Motor neuron (in vitro differentiated cells): ENCODE data around the gene INPP5B. TPM values are rescaled to one million over a fixed set of nuclear protein-coding genes. Genes with fewer than 3 reads are reported as not detected.
A peak's percentile ranks its signal among the peaks of the same experiment; 100 is the strongest.

ENCODE experiments used
- ATAC-seq, 8 experiments: fragments of 200-7000 bp; cut with Tn5 transposase; replicated peaks in 6 of 8; 2 replicates each; pipeline ENCODE4 v1.8.0; 2021; ENCODE audit warnings: mild to moderate bottlenecking in 8 of 8, moderate library complexity in 8 of 8
- H3K27ac ChIP-seq, 2 donors: fragments of 250-450 bp; sonication (Bioruptor Pico); 2 replicates each; pipeline ENCODE4 v1.9.0; 2021; ENCODE audit warnings: antibody characterized with exemption in 2 of 2, mild to moderate bottlenecking in 2 of 2, moderate library complexity in 1 of 2
- H3K4me1 ChIP-seq, 2 donors: fragments of 250-450 bp; sonication (Bioruptor Pico); replicated peaks in 1 of 2; 2 replicates each; pipeline ENCODE4 v1.6.1; 2021; ENCODE audit warnings: antibody characterized with exemption in 2 of 2, mild to moderate bottlenecking in 2 of 2, moderate library complexity in 1 of 2
- H3K4me3 ChIP-seq, 5 donors: fragments of 250-450 bp; sonication (Bioruptor Pico); 2 replicates each; pipeline ENCODE4 v1.9.0; 2021; ENCODE audit warnings: antibody characterized with exemption in 5 of 5, mild to moderate bottlenecking in 5 of 5, moderate library complexity in 4 of 5
- WGBS, 10 experiments: fragments of 450-650 bp; shearing (Covaris generic); methylation state at CpG; one replicate each; pipeline ENCODE4 v1.0.0; 2022; 5-methylcytosine and 5-hydroxymethylcytosine counted together
- in situ Hi-C, 9 experiments: fragments of 400-800 bp; cut with MboI; loops; one replicate each; pipeline ENCODE4 v1.15.0; 2021; ENCODE audit warnings: low sequenced_read_pairs in 9 of 9, low pct_unique_long_range_greater_than_20kb in 2 of 9; ENCODE audit not compliant: unreplicated experiment in 9 of 9
- total RNA-seq, 8 experiments: library from RNA; unstranded; fragments of 300-600 nt; gene quantifications; 2 replicates each; pipeline versions ENCODE4 v1.2.3 to v1.2.4, GENCODE V29; 2022

INPP5B gene
- total RNA-seq, 8 experiments from 2014 or later: 14.9 to 24.1 (median 20.6) TPM

DNA sequence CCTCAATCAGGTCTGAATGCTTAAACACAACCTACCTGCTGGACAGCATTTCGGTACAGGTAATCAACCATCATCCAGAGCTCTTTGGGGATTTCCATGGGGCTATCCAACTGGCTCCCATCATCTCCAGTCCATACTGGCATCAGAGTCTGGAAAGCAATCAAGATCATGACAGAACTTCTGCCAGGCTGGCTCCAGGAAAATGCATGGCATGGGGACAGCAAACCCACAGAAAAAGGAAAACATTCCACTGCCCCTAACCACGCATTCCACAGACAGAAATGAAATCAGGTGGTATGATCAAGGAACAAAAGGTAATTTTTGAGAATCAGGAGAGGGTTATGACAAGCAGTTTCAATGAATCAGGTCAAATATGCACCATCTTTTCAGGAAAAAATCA lies 78.4 kb downstream of the INPP5B start:
- Histone ChIP-seq H3K4me1 (no peaks in the 10 kb centered on the region), H3K27ac (no peak overlapping the region), H3K4me3 (no peak overlapping the region)
- ATAC-seq: no peak
- in situ Hi-C loops: no loop called here
- WGBS, 10 experiments: 67 to 100% (median 100%) methylated on average over 1 to 2 of the region's 2 CpGs; no CpG with 5 or more reads in 2 of the 10 experiments

DNA sequence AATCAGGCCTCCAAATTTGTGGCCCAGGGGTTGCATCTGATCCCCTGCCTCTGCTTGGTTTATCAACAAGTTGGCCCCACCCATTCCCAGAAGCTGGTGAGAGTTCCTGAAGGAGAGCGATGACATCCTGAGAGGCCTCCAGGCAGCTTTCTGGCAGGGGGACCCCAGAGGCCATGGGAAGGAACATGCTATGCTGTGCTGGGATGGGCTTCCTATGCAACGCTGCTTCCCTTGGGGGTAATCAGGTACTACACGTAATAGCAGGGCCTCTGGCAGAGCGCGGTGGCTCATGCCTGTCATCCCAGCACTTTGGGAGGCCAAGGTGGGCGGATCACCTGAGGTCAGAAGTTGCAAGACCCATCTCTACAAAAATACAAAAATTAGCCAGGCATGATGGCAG lies 79.1 kb downstream of the INPP5B start:
- no peak overlapping the region for H3K4me3 ChIP-seq
- no peaks in the 10 kb centered on the region for H3K4me1 ChIP-seq
- no peak overlapping the region for H3K27ac ChIP-seq
- in situ Hi-C loops: no loop called here
- WGBS, 10 experiments: 92 to 100% (median 97%) methylated on average over 1 to 6 of the region's 6 CpGs; no CpG with 5 or more reads in 4 of the 10 experiments
- ATAC-seq: peak in 1 of 8 experiments; percentile 34

DNA sequence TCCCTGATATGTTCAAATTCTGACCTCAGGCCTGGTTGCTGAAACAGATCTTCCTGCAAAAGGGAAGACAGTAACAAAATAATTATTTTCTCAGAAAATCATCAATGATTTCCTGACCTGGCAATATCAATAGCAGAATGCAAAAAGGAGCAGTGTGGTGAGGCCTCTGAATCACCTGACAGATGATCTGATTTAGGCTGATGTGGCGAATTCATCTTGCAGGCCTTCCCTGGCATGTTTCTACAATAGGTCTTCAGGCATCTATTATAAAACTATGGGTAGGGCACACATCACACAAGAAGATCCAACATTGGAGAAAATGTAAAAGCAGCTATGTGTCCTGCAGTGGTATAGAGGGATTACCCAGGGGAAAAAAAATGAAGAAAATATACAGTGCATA lies 80.4 kb downstream of the INPP5B start:
- Histone ChIP-seq H3K27ac (no peak overlapping the region), H3K4me3 (no peak overlapping the region), H3K4me1 (no peaks in the 10 kb centered on the region)
- WGBS, 10 experiments: 83 to 100% (median 100%) methylated on average over 1 of the region's 1 CpG; no CpG with 5 or more reads in 3 of the 10 experiments
- in situ Hi-C loops: no loop called here
- no peak for ATAC-seq

DNA sequence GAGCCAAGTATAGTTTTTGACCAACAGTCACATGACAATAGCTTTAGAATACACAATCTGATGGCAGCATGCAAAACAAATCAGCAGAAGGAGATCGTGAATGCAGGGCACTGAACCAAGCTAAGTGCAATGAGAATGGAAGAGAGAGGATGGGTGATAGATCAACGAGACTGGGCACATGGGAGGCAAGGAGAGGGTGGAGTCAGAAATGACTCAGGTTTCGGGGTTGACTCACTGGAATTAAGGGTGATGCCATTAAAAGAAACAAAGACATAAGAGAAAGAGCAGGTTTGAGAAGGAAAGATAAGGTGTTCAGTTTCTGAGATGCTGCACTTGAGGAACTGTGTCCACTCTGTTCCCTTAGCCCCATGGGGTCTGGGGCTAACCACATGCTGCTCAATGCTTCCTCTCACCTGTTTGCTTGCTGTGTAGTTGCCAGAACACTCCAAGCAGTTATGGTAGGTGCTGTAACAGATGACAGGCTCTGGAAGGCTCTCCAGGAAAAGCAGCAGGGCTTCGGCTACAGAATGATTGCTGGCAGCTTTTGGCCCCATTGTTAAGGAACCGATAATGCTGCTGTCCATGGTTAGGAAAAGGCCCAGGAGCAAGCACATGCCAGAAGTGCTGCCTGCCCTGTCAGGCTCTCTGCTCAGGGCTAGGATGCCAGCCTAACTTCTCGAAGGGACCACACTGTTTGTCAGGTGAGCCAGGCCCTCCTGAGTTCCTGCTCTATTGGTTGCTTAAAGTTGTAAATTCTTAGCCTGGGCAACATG lies 81.3 kb downstream of the INPP5B start:
- no peaks in the 10 kb centered on the region for H3K4me1 ChIP-seq
- 32 to 94% (median 79%) methylated on average over 3 to 6 of the region's 6 CpGs; no CpG with 5 or more reads in 1 of the 10 experiments for WGBS, 10 experiments
- ATAC-seq: peak in 2 of 8 experiments; percentile 82 to 85
- no peak overlapping the region for H3K27ac ChIP-seq
- H3K4me3 ChIP-seq: no peak overlapping the region
- in situ Hi-C loops: no loop called here

DNA sequence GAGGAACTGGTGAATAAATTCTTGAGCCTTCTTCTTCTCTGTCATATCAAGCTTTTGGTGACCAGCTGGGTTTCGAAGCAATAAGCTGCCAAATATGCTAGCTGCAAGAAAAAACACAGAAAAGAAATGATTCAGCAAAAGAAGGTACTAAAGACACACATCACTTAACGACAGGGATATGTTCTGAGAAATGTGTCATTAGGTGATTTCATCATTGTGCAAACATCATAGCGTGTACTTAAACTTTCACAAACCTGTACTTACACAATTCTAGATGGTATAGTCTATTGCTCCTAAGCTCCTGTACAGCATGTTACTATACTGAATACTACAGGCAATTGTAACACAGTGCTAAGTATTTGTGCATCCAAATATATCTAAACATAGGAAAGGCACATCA lies 84.5 kb downstream of the INPP5B start:
- H3K4me3 ChIP-seq: no peak overlapping the region
- ATAC-seq: no peak
- in situ Hi-C loops: no loop called here
- peaks cover 9% of the 10 kb centered on the region in 2 donors for H3K4me1 ChIP-seq
- WGBS, 10 experiments: 44 to 100% (median 89%) methylated on average over 2 to 3 of the region's 3 CpGs; no CpG with 5 or more reads in 2 of the 10 experiments
- H3K27ac ChIP-seq: no peak overlapping the region

DNA sequence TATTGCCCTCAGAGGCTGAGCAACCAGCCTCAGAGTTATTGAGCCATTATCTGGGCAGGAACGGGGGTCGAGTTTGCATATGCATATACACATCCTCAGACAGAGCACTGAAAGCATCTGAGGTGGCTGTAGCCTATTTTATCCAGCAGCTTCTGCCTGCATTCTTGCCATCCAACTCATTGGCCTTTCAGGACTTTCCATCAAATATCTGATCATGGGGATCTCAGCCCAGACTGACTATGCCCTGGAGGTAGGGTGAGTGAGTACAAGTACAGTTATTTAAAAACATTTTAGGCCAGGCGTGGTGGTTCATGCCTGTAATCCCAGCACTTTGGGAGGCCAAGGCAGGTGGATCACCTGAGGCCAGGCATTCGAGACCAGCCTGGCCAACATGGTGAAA lies 85.7 kb downstream of the INPP5B start:
- no peak overlapping the region for H3K27ac ChIP-seq

DNA sequence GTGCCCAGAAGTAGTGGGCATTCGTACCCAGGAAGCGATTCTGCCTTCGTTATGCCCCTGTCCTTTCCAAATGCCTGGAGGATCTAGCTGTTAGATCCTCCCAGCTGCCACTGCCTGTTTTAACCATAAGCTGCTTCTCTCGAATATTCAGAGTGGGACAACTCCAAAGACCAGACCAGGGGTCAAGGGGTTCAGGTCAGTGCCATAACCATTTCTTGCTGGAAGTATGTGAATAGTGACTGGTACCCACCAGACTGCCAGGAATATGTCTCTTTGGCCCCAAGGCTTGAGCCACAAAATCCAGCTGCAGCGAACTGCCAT lies 86.5 kb downstream of the INPP5B start:
- no peak overlapping the region for H3K27ac ChIP-seq
- WGBS, 10 experiments: 0 to 100% (median 29%) methylated on average over 1 to 5 of the region's 5 CpGs; no CpG with 5 or more reads in 1 of the 10 experiments
- ATAC-seq: no peak
- peaks cover 9% of the 10 kb centered on the region in 2 donors for H3K4me1 ChIP-seq
- in situ Hi-C loops: no loop called here
- H3K4me3 ChIP-seq: peak overlapping the region; percentile 76 to 99 (median 96)

More for the DNA sequence above, 85.7 kb downstream of the INPP5B start:
- no peak for ATAC-seq
- WGBS, 10 experiments: 50 to 85% (median 76%) methylated on average over 2 to 4 of the region's 4 CpGs; no CpG with 5 or more reads in 5 of the 10 experiments
- Histone ChIP-seq H3K4me3 (no peak overlapping the region), H3K4me1 (peaks cover 9% of the 10 kb centered on the region in 2 donors)
- in situ Hi-C loops: no loop called here

DNA sequence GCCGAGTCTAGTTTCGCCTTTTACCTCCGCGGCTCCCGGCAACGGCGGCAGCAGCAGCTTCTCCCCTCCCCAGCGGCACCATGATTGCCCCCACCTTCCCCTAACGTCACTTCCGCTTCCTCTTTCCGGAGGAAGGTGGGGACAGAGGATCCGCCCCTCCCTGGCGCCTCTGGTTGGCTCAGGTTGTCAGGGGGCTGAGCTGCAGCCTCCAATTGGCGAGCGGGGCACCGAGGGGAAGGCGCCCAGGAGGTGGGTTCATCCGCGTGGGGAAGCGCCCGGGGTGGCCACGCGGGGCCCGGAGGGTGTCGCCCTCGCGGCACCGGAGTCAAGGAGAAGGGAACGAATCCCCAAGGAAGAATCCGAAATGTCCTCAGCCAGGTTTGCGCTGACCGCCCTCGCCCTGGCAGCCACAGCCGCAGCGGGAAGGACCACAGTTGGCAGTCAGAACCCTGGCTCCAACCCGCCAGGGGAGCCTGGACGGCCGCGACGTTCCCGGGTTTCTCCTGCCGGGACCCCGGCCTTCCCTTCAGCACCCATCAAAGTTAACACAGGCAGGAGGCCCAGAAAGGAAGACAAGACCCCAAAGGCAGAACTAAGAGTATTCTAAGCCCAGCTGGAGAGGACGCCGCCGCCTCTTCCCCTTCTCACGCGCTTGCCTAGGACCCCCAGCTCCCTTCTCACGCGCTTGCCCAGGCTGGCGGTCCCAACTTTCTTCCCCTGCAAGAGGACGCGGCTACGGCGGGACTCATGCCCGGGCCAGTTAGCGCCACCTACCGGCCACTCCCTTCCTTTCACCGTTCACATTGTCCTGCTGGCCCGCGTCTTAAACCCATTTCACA lies 87.1 kb downstream of the INPP5B start, which contains the start of gene MTF1:
Gene MTF1, minus strand, starts transcription at position 86 of the 839 bp plus-strand sequence. CDS start 1,934 bp downstream, outside the sequence.
- 0 to 13% (median 0%) methylated on average over 1 to 26 of the region's 61 CpGs; no CpG with 5 or more reads in 3 of the 10 experiments for WGBS, 10 experiments
- peak; percentile 90 to 98 (median 97) for ATAC-seq
- peaks cover 9% of the 10 kb centered on the region in 2 donors for H3K4me1 ChIP-seq
- peak within 1 kb of the TSS; percentile 93 for H3K27ac ChIP-seq
- in situ Hi-C loops: no loop called here
- peak within 1 kb of the TSS; percentile 76 to 99 (median 96) for H3K4me3 ChIP-seq

DNA sequence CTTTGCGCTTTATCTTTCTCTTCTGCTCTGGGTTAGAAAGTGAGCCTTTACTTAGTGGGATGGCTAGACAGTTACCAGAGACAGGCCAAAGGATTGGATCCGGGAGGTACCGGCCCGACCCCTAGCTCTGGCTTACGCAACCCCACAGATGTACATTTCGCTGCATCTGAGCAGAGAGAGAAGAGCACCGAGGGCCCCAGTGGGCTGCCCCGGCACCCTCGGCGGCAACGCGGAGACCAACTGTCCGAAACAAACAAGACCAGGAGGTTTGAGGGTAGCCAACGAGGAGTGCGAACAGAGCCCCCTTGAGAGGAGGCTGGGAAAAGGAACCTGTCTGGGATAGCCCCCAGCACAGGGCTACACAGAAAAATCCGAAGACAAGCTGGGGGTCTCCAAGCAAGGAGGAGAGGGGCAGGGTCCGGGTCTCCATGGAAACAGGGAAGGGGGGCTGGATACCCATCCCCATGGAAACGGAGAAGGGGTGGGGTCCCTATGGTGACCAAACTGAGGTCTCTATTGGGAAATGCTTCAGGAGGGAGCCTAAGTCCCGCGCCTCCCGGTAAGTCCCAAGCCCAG lies 87.8 kb downstream of the INPP5B start:
- 0 to 3% (median 1%) methylated on average over 1 to 18 of the region's 21 CpGs; no CpG with 5 or more reads in 2 of the 10 experiments for WGBS, 10 experiments
- peak overlapping the region; percentile 76 to 99 (median 96) for H3K4me3 ChIP-seq
- peaks cover 9% of the 10 kb centered on the region in 2 donors for H3K4me1 ChIP-seq
- H3K27ac ChIP-seq: peak overlapping the region; percentile 93
- peak; percentile 22 to 71 (median 61) for ATAC-seq
- in situ Hi-C loops: no loop called here

DNA sequence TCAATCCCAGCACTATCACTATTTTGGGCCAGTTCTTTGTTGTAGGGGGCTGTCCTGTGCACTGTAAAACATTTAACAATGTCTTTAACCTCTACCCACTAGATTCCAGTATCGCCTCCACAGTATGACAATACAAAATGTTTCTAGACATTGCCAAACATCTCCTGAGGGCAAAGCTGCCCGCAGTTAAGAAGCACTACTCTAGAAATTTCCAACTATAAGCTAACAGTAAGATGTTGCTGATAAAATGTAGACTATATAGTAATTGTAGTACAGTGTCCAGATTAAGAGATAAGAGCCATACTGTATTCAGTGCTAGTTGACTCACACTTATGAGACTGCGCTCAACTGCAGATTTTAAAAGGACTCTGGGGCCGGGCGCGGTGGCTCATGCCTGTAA lies 92.4 kb downstream of the INPP5B start:
- in situ Hi-C loops: no loop called here
- Histone ChIP-seq H3K4me1 (peaks cover 6 to 23% of the 10 kb centered on the region in 2 donors), H3K27ac (no peak overlapping the region), H3K4me3 (no peak overlapping the region)
- no peak for ATAC-seq
- 70 to 100% (median 91%) methylated on average over 1 to 6 of the region's 6 CpGs; no CpG with 5 or more reads in 3 of the 10 experiments for WGBS, 10 experiments

DNA sequence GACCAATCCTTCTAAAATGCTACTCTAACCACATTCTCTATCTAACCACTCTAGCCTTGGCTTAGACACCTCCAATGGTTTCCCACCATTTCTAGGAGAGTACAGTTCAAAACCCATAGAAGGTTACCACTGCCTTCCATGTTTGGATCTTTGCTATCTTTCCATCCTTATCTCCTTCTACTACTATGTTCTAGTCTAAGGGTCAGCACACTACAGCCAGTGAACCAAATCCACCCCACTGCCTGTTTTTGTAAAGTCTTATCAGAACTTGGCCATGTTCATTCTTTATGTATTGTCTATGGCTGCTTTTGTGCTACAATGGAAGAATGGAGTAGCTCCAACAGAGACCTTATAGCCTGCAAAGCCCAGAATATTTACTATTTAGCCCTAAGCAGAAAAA lies 93.7 kb downstream of the INPP5B start:
- in situ Hi-C loops: no loop called here
- no peak overlapping the region for H3K4me3 ChIP-seq

DNA sequence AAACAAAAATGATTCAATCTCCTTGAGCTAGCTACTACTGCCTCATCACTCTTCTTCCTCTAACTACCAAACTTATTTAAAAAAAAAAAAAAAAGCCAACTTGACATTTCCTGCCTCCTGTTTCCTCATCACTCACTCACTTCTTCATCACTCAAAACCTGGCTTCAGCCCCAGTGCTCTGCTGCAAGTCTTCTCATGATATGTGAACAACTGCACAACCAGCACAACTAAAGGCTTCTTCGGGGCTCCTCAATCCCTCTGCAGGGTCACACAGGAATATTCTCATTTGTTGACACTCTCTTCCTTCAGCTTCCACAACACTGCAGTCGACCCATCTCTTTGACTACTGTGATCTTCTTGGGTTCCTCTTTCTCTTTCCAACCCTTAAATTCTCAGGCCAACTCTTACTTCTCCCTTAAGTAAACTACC lies 95.1 kb downstream of the INPP5B start:
- Histone ChIP-seq H3K4me1 (peaks cover 0 to 17% of the 10 kb centered on the region in 2 donors), H3K27ac (no peak overlapping the region), H3K4me3 (no peak overlapping the region)
- no peak for ATAC-seq
- WGBS, 10 experiments: 33 to 100% (median 80%) methylated on average over 1 to 2 of the region's 2 CpGs; no CpG with 5 or more reads in 1 of the 10 experiments
- in situ Hi-C loops: no loop called here

More for the DNA sequence above, 93.7 kb downstream of the INPP5B start:
- H3K27ac ChIP-seq: no peak overlapping the region
- ATAC-seq: no peak
- H3K4me1 ChIP-seq: peaks cover 1 to 19% of the 10 kb centered on the region in 2 donors

DNA sequence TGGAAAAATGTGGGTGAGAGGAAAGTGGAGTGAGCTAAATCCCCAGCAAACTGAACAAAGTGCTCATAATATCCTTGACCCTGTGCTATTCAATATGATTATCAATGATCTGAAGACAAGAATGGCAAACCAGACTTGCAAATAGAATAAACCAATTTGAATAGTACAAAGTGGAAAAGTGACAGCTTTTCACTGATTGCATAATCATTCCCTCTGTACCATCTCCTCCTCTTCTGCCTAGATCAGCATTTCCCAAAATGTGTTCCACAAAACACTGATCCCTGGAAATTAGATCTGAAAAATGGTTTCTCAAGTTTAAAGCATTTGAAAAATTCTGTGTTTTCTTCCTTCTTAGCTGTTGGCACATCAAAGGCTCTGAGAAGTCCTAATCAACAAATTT lies 95.6 kb downstream of the INPP5B start:
- Histone ChIP-seq H3K27ac (no peak overlapping the region), H3K4me3 (no peak overlapping the region), H3K4me1 (peaks cover 0 to 17% of the 10 kb centered on the region in 2 donors)
- ATAC-seq: peak in 2 of 8 experiments; percentile 45 to 76
- in situ Hi-C loops: no loop called here
